Suprapubic skin (tissue), 3 donors: ENCODE results near the gene YY1AP1.
"Not testable (repeated sequence)": the region's sequence is repeated elsewhere in the genome, so short reads cannot be mapped to it uniquely, and the experiment has no call there.

Source experiments
- EP300 ChIP-seq: sonication (generic); formaldehyde crosslinking; IDR thresholded peaks from one replicate; pipeline ENCODE4 v1.6.1; 2017; ENCODE audit warnings: antibody characterized with exemption
- TF ChIP-seq, protein P1 (sequence below), 2 donors: fragments of 200-600 bp in 1 of 2; fragments of 450-650 bp in 1 of 2; sonication (generic) in 1 of 2; IDR thresholded peaks; one replicate each; pipeline ENCODE4 v1.5.1; 2016 to 2019; ENCODE audit warnings: antibody characterized with exemption in 2 of 2, mild to moderate bottlenecking in 1 of 2, moderate library complexity in 1 of 2

- TF ChIP-seq, protein P1, sequence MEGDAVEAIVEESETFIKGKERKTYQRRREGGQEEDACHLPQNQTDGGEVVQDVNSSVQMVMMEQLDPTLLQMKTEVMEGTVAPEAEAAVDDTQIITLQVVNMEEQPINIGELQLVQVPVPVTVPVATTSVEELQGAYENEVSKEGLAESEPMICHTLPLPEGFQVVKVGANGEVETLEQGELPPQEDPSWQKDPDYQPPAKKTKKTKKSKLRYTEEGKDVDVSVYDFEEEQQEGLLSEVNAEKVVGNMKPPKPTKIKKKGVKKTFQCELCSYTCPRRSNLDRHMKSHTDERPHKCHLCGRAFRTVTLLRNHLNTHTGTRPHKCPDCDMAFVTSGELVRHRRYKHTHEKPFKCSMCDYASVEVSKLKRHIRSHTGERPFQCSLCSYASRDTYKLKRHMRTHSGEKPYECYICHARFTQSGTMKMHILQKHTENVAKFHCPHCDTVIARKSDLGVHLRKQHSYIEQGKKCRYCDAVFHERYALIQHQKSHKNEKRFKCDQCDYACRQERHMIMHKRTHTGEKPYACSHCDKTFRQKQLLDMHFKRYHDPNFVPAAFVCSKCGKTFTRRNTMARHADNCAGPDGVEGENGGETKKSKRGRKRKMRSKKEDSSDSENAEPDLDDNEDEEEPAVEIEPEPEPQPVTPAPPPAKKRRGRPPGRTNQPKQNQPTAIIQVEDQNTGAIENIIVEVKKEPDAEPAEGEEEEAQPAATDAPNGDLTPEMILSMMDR (IDR thresholded peaks at IDR 0.05), result not testable (repeated sequence)
- TF ChIP-seq EP300, result not testable (repeated sequence)
These were observed 78.3 kb downstream of the YY1AP1 start for GRCh38 chr1:155610257-155610647.
